ENCODE measurements around the gene HSFY2.
"Not testable (repeated sequence)": the region's sequence is repeated elsewhere in the genome, so short reads cannot be mapped to it uniquely, and the experiment has no call there.

The HSFY2 gene, protein sequence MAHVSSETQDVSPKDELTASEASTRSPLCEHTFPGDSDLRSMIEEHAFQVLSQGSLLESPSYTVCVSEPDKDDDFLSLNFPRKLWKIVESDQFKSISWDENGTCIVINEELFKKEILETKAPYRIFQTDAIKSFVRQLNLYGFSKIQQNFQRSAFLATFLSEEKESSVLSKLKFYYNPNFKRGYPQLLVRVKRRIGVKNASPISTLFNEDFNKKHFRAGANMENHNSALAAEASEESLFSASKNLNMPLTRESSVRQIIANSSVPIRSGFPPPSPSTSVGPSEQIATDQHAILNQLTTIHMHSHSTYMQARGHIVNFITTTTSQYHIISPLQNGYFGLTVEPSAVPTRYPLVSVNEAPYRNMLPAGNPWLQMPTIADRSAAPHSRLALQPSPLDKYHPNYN

GRCh38 chrY:18773635-18774034 is at the start of gene HSFY2:
Gene HSFY2 (minus strand): TSS chrY:18773735. CDS start chrY:18773618, 117 bp downstream.
- not testable (repeated sequence) for DNase-seq

DNA sequence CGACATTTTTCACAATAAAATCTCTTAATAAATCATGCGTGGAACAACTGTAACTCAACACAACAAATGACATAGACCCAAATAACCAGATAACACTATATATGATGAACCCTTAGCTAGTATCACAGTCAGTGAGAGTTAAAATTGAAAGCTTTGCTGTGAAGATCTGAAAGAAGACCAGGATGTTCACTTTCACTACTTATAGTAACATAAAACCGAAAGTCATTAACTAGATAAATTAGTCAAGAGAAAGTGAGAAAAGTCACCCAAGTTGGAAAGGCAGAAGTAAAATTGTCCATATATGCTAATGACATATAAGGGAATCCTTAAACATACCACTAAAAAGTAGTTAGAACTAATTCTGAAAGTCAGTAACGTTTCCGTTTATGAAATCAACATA is 42.2 kb upstream of the HSFY2 start:
- not testable (repeated sequence) for DNase-seq

- DNase-seq = not testable (repeated sequence)
These were observed 15.3 kb upstream of the HSFY2 start for GRCh38 chrY:18788757-18789406.

- not testable (repeated sequence) for DNase-seq
These were observed 19.5 kb downstream of the HSFY2 start for GRCh38 chrY:18754077-18754476.

GRCh38 chrY:18753133-18753815 is 20.3 kb downstream of the HSFY2 start:
- DNase-seq = not testable (repeated sequence)

- not testable (repeated sequence) for DNase-seq
These were observed 49.8 kb downstream of the HSFY2 start for GRCh38 chrY:18723714-18724113.
